HepG2 (cell line): ENCODE measurements around the gene PRRC2A. TPM values are rescaled to one million over a fixed set of nuclear protein-coding genes. Genes with fewer than 3 reads are reported as not detected.

Source experiments
- ATAC-seq: fragments of 200-7000 bp; cut with Tn5 transposase; 3 replicates; pipeline ENCODE4 v1.9.1; 2020; ENCODE audit warnings: mild to moderate bottlenecking, moderate library complexity
- BruUV-seq: library from RNA; stranded (reverse); fragments of 400-500 nt; replicated peaks from 2 replicates; lab custom pipeline; 2021; lab: Mats Ljungman, UMichigan
- CTCF ChIA-PET: fragments of 300-600 bp; formaldehyde crosslinking; extraction: SDS; loops from one replicate; lab custom pipeline; 2021; ENCODE audit warnings: low total read pairs, inconsistent platforms, low intra/inter-chr PET ratio; lab: Yijun Ruan, JAX
- POLR2A ChIA-PET: fragments of 350-600 bp; sonication (Branson Sonifier 250); formaldehyde crosslinking; loops from one replicate; lab custom pipeline; 2020; ENCODE audit warnings: antibody characterized with exemption, inconsistent platforms; lab: Yijun Ruan, JAX
- DNase-seq: peaks from one replicate; pipeline ENCODE4 v3.0.0-alpha.2; 2015; ENCODE audit warnings: low spot score
- FAIRE-seq: peaks from 3 replicates; lab custom pipeline; 2011; peaks lifted over from hg19 to GRCh38; lab: Jason Lieb, UNC
- H2AFZ ChIP-seq: one replicate; pipeline ENCODE4 v1.6.1; 2011; ENCODE audit warnings: low read length, inconsistent platforms
- H3K27ac ChIP-seq: fragments of 300-600 bp; 3 replicates; pipeline ENCODE4 v1.8.0; 2011; ENCODE audit warnings: mixed run types, mild to moderate bottlenecking, mixed read lengths, low read length, inconsistent platforms; ENCODE audit not compliant: insufficient read depth; ENCODE audit errors: extremely low read length
- H3K27me3 ChIP-seq, 2 experiments: fragments of 200-600 bp in 1 of 2; 2 replicates in 1 of 2; 3 replicates in 1 of 2; pipeline versions ENCODE4 v1.6.0 to v1.8.0; 2011; ENCODE audit warnings: low read length in 2 of 2, mild to moderate bottlenecking in 2 of 2, moderate library complexity in 2 of 2, inconsistent platforms in 1 of 2; ENCODE audit not compliant: insufficient read depth in 2 of 2, control insufficient read depth in 1 of 2
- H3K36me3 ChIP-seq, 2 experiments: fragments of 200-600 bp in 1 of 2; replicated peaks in 1 of 2; 2 replicates in 1 of 2; 3 replicates in 1 of 2; pipeline versions ENCODE4 v1.5.1 to v1.8.0; 2011; ENCODE audit warnings: low read length in 2 of 2, inconsistent platforms in 1 of 2; ENCODE audit not compliant: insufficient read depth in 2 of 2, control insufficient read depth in 1 of 2
- H3K4me1 ChIP-seq: 2 replicates; pipeline ENCODE4 v1.5.1; 2012; ENCODE audit warnings: low read length, inconsistent platforms; ENCODE audit not compliant: insufficient read depth
- H3K4me2 ChIP-seq: 2 replicates; pipeline ENCODE4 v1.6.0; 2011; ENCODE audit warnings: low read depth, low read length, inconsistent platforms
- H3K4me3 ChIP-seq, 3 experiments: fragments of 200-600 bp in 1 of 3; sonication (generic), shearing (Covaris generic) in 1 of 3; replicated peaks in 1 of 3; 2 replicates each; pipeline ENCODE4 v1.5.1; 2011 to 2016; ENCODE audit warnings: low read length in 3 of 3, inconsistent platforms in 2 of 3, low read depth in 2 of 3, mild to moderate bottlenecking in 2 of 3, control low read depth in 1 of 3, mixed read lengths in 1 of 3; ENCODE audit not compliant: insufficient read depth in 1 of 3
- H3K79me2 ChIP-seq: one replicate; pipeline ENCODE4 v1.6.1; 2011; ENCODE audit warnings: low read length, inconsistent platforms; ENCODE audit not compliant: insufficient read depth
- H3K9ac ChIP-seq: 2 replicates; pipeline ENCODE4 v1.6.0; 2011; ENCODE audit warnings: mild to moderate bottlenecking, low read depth, low read length, inconsistent platforms; ENCODE audit not compliant: insufficient read depth
- H3K9me3 ChIP-seq: 2 replicates; pipeline ENCODE4 v1.5.1; 2012; ENCODE audit warnings: mild to moderate bottlenecking, low read length
- H4K20me1 ChIP-seq: 2 replicates; pipeline ENCODE4 v1.6.0; 2011; ENCODE audit warnings: inconsistent platforms, mild to moderate bottlenecking, low read length, moderate library complexity; ENCODE audit not compliant: insufficient read depth
- ARHGAP35 ChIP-seq: sonication (generic); formaldehyde crosslinking; IDR thresholded peaks from 2 replicates; pipeline ENCODE4 v1.9.0; 2022; ENCODE audit warnings: mild to moderate bottlenecking, inconsistent platforms, moderate library complexity, missing genetic modification reagents, borderline replicate concordance
- MBD4 ChIP-seq: IDR thresholded peaks from 2 replicates; pipeline ENCODE4 v1.6.1; 2012; ENCODE audit warnings: low read length, inconsistent platforms, borderline replicate concordance
- NFIC ChIP-seq: IDR thresholded peaks from 2 replicates; pipeline ENCODE4 v1.6.1; 2012; ENCODE audit warnings: mild to moderate bottlenecking, low read length, inconsistent platforms
- NONO ChIP-seq, 2 experiments: fragments of 450-650 bp in 1 of 2; sonication (generic) in 1 of 2; formaldehyde crosslinking in 1 of 2; IDR thresholded peaks in 1 of 2; conservative IDR thresholded peaks in 1 of 2; 2 replicates each; pipeline versions ENCODE4 v1.6.1 to v1.8.0; 2017 to 2022; ENCODE audit warnings: mild to moderate bottlenecking in 1 of 2, missing genetic modification reagents in 1 of 2, moderate library complexity in 1 of 2
- PHF5A ChIP-seq: IDR thresholded peaks from one replicate; pipeline ENCODE4 v1.6.1; 2018; ENCODE audit warnings: low read depth, missing genetic modification reagents; ENCODE audit not compliant: unreplicated experiment
- POLR2G ChIP-seq: fragments of 200-400 bp; formaldehyde crosslinking; IDR thresholded peaks from 2 replicates; pipeline ENCODE4 v1.6.1; 2018; ENCODE audit warnings: mild to moderate bottlenecking, low read depth, low read length, moderate library complexity
- SP5 ChIP-seq: IDR thresholded peaks from 2 replicates; pipeline ENCODE4 v1.6.1; 2016; ENCODE audit warnings: low read depth, borderline replicate concordance
- ZNF12 ChIP-seq: sonication (generic); formaldehyde crosslinking; IDR thresholded peaks from 2 replicates; pipeline ENCODE4 v1.5.0; 2020; ENCODE audit warnings: missing genetic modification reagents
- ZNF121 ChIP-seq: sonication (generic); formaldehyde crosslinking; IDR thresholded peaks from 2 replicates; pipeline ENCODE4 v1.5.0; 2020; ENCODE audit warnings: mild to moderate bottlenecking, missing genetic modification reagents
- ZNF17 ChIP-seq: sonication (generic); formaldehyde crosslinking; IDR thresholded peaks from 2 replicates; pipeline ENCODE4 v1.5.0; 2020; ENCODE audit warnings: mild to moderate bottlenecking, missing genetic modification reagents
- ZNF567 ChIP-seq: sonication (generic); formaldehyde crosslinking; IDR thresholded peaks from 2 replicates; pipeline ENCODE4 v1.8.1; 2023; ENCODE audit warnings: mild to moderate bottlenecking, missing genetic modification reagents, borderline replicate concordance
- ZNF747 ChIP-seq: sonication (generic); formaldehyde crosslinking; IDR thresholded peaks from 2 replicates; pipeline ENCODE4 v1.8.1; 2023; ENCODE audit warnings: missing genetic modification reagents, mild to moderate bottlenecking, borderline replicate concordance
- WGBS: methylation state at CpG from one replicate; pipeline ENCODE4 v1.1.6; 2017; ENCODE audit warnings: low lambda C conversion rate; 5-methylcytosine and 5-hydroxymethylcytosine counted together
- in situ Hi-C: cut with HindIII; loops from 2 replicates; pipeline ENCODE4 v1.10.0; 2017; ENCODE audit warnings: low pct_unique_long_range_greater_than_20kb; ENCODE audit not compliant: extremely low pct_ligation_motif_present
- intact Hi-C: fragments of 100-400 bp; cut with micrococcal nuclease; formaldehyde crosslinking; loops from one replicate; pipeline ENCODE4 v1.10.0; 2022; ENCODE audit not compliant: unreplicated experiment
- polyA plus RNA-seq, 8 experiments: library from polyadenylated mRNA; depleted of rRNA in 3 of 8; stranded (reverse) in 7 of 8; unstranded in 1 of 8; fragments of >200 nt; fragmentation: Illumina TruSeq in 4 of 8; extraction: Trizol in 4 of 8; gene quantifications; 2 replicates each; pipeline versions ENCODE4 v1.2.1 to v1.2.3, GENCODE V29; 2011 to 2016; ENCODE audit warnings: low read depth in 4 of 8, missing spikeins in 1 of 8, mixed read lengths in 1 of 8; ENCODE audit not compliant: insufficient read depth in 1 of 8
- total RNA-seq, 5 experiments: library from RNA; depleted of rRNA; stranded (reverse); fragments of >200 nt; fragmentation: Illumina TruSeq; extraction: Trizol; gene quantifications; 2 replicates each; pipeline ENCODE4 v1.2.3, GENCODE V29; 2016; ENCODE audit warnings: low read depth in 1 of 5
- TF ChIP-seq, protein P1 (sequence below): IDR thresholded peaks from 2 replicates; pipeline ENCODE4 v1.6.1; 2016; ENCODE audit warnings: missing compliant biosample characterization, missing genetic modification reagents, borderline replicate concordance
- TF ChIP-seq, protein P2 (sequence below): sonication (generic); formaldehyde crosslinking; IDR thresholded peaks from 2 replicates; pipeline ENCODE4 v1.9.0; 2021; ENCODE audit warnings: missing genetic modification reagents, mild to moderate bottlenecking, borderline replicate concordance
- TF ChIP-seq, protein P3 (sequence below): sonication (generic); formaldehyde crosslinking; IDR thresholded peaks from 2 replicates; pipeline ENCODE4 v1.9.0; 2022; ENCODE audit warnings: low read depth, missing genetic modification reagents
- TF ChIP-seq, protein P4 (sequence below): conservative IDR thresholded peaks from 2 replicates; pipeline ENCODE4 v1.6.1; 2018; ENCODE audit warnings: missing genetic modification reagents

The PRRC2A gene
- total and polyA plus RNA-seq, 2 of the 13 experiments (the other 11 are each of a cell fraction or from before 2014, with no cell fraction given) = 38.9 to 47.4 TPM

DNA sequence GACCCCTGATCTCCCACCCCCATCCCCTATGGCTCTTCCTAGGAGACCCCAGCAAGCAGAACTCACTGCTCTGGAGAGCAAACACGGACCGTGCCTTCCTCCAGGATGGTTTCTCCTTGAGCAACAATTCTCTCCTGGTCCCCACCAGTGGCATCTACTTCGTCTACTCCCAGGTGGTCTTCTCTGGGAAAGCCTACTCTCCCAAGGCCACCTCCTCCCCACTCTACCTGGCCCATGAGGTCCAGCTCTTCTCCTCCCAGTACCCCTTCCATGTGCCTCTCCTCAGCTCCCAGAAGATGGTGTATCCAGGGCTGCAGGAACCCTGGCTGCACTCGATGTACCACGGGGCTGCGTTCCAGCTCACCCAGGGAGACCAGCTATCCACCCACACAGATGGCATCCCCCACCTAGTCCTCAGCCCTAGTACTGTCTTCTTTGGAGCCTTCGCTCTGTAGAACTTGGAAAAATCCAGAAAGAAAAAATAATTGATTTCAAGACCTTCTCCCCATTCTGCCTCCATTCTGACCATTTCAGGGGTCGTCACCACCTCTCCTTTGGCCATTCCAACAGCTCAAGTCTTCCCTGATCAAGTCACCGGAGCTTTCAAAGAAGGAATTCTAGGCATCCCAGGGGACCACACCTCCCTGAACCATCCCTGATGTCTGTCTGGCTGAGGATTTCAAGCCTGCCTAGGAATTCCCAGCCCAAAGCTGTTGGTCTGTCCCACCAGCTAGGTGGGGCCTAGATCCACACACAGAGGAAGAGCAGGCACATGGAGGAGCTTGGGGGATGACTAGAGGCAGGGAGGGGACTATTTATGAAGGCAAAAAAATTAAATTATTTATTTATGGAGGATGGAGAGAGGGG is 47.0 kb upstream of the PRRC2A start:
- intact Hi-C loops = no loop called here
- Histone ChIP-seq H3K4me3 (no peak overlapping the region), H3K9ac (no peak overlapping the region), H3K36me3 (no peaks in the 10 kb centered on the region)
- CTCF ChIA-PET = no interaction called here
- no peak for TF ChIP-seq NONO (IDR thresholded peaks at IDR 0.05)
- no peak for TF ChIP-seq NONO (CRISPR knock-in tag; conservative IDR thresholded peaks at IDR 0.05)
- no peak for TF ChIP-seq POLR2G
- TF ChIP-seq ZNF121 (CRISPR knock-in tag) = no peak
- TF ChIP-seq, protein P1, sequence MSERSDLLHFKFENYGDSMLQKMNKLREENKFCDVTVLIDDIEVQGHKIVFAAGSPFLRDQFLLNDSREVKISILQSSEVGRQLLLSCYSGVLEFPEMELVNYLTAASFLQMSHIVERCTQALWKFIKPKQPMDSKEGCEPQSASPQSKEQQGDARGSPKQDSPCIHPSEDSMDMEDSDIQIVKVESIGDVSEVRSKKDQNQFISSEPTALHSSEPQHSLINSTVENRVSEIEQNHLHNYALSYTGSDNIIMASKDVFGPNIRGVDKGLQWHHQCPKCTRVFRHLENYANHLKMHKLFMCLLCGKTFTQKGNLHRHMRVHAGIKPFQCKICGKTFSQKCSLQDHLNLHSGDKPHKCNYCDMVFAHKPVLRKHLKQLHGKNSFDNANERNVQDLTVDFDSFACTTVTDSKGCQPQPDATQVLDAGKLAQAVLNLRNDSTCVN = no peak
- TF ChIP-seq, protein P2, sequence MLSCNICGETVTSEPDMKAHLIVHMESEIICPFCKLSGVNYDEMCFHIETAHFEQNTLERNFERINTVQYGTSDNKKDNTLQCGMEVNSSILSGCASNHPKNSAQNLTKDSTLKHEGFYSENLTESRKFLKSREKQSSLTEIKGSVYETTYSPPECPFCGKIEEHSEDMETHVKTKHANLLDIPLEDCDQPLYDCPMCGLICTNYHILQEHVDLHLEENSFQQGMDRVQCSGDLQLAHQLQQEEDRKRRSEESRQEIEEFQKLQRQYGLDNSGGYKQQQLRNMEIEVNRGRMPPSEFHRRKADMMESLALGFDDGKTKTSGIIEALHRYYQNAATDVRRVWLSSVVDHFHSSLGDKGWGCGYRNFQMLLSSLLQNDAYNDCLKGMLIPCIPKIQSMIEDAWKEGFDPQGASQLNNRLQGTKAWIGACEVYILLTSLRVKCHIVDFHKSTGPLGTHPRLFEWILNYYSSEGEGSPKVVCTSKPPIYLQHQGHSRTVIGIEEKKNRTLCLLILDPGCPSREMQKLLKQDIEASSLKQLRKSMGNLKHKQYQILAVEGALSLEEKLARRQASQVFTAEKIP = no peak
- TF ChIP-seq PHF5A (CRISPR knock-in tag) = no peak
- TF ChIP-seq ZNF17 = no peak
- TF ChIP-seq NFIC = no peak
- TF ChIP-seq SP5 (CRISPR knock-in tag) = no peak
- TF ChIP-seq, protein P3, sequence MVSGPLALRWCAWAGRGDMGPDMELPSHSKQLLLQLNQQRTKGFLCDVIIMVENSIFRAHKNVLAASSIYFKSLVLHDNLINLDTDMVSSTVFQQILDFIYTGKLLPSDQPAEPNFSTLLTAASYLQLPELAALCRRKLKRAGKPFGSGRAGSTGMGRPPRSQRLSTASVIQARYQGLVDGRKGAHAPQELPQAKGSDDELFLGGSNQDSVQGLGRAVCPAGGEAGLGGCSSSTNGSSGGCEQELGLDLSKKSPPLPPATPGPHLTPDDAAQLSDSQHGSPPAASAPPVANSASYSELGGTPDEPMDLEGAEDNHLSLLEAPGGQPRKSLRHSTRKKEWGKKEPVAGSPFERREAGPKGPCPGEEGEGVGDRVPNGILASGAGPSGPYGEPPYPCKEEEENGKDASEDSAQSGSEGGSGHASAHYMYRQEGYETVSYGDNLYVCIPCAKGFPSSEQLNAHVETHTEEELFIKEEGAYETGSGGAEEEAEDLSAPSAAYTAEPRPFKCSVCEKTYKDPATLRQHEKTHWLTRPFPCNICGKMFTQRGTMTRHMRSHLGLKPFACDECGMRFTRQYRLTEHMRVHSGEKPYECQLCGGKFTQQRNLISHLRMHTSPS (CRISPR knock-in tag) = no peak
- TF ChIP-seq, protein P4, sequence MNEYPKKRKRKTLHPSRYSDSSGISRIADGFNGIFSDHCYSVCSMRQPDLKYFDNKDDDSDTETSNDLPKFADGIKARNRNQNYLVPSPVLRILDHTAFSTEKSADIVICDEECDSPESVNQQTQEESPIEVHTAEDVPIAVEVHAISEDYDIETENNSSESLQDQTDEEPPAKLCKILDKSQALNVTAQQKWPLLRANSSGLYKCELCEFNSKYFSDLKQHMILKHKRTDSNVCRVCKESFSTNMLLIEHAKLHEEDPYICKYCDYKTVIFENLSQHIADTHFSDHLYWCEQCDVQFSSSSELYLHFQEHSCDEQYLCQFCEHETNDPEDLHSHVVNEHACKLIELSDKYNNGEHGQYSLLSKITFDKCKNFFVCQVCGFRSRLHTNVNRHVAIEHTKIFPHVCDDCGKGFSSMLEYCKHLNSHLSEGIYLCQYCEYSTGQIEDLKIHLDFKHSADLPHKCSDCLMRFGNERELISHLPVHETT (CRISPR knock-in tag) = no peak
- TF ChIP-seq MBD4 = no peak
- no peak for TF ChIP-seq ZNF747 (CRISPR knock-in tag)
- no peak for TF ChIP-seq ZNF12
- TF ChIP-seq ZNF567 = no peak
- TF ChIP-seq ARHGAP35 = no peak
- TF ChIP-seq, all 625 proteins: peak for 0
- H3K27me3 ChIP-seq = peaks cover 20 to 85% of the 10 kb centered on the region in 2 experiments
- no peak for FAIRE-seq
- WGBS = 26% methylated on average over 9 of the region's 9 CpGs
- DNase-seq = no peak
- H4K20me1 ChIP-seq = no peaks in the 10 kb centered on the region
- in situ Hi-C loops = no loop called here
- no peaks in the 10 kb centered on the region for H3K79me2 ChIP-seq
- POLR2A ChIA-PET = interaction anchor here (0.9 to 1.9 kb wide), 4 partner anchors 10 to 78 kb away, joined by 3 to 8 read pairs (median 4); partner anchors contain the start of genes DDX39B and NFKBIL1
- no peak overlapping the region for H2AFZ ChIP-seq
- BruUV-seq = no TSS peak
- no peak overlapping the region for H3K4me2 ChIP-seq
- no peaks in the 10 kb centered on the region for H3K4me1 ChIP-seq
- ATAC-seq = no peak
- H3K27ac ChIP-seq = no peak overlapping the region
- H3K9me3 ChIP-seq = no peaks in the 10 kb centered on the region
